GM15510 (cell line): Measurements from ENCODE around the gene PRKAR1B.

Experiments
- POLR2A ChIP-seq: IDR thresholded peaks from 3 replicates; pipeline ENCODE4 v1.6.1; 2011; ENCODE audit warnings: borderline replicate concordance; ENCODE audit not compliant: insufficient read length; ENCODE audit errors: extremely low read depth

Gene PRKAR1B

DNA sequence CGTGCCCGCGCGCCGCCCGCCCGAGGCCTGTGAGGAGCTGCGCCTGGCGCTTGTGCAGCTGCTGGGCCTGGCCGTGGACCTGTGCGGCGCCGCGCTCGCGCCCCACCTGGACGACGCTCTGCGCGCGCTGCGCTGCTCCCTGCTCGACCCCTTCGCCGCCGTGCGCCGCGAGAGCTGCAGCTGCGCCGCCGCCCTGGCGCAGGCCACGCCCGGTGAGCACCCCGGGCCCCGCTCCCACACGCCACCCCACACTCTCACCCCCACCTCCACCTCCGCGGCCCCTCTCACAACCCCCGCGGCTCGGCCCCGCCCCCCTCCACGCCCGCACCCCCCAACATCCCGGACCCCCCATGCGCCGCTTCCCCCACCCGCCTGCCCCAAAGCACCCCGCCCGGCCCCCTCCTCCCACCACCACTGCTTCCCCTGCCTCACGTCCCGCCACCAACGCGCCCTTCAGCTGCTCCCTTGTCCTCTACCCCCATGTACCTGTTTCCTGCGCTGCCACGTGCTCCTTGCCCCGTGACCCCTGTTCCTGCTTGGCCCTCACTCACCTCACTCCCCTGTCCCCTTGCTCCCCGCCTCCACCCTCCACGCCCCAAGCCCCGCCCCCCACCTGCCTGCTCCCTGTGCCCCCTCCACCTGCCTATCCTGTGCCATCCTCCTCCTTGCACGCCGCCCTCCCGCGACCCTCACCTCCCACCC, at the start of gene PRKAR1B:
TSS of gene PRKAR1B (minus strand) at position 178 of the 702 bp plus-strand sequence. CDS start 15,776 bp downstream, outside the sequence.
- TF ChIP-seq POLR2A = peak; percentile 27

DNA sequence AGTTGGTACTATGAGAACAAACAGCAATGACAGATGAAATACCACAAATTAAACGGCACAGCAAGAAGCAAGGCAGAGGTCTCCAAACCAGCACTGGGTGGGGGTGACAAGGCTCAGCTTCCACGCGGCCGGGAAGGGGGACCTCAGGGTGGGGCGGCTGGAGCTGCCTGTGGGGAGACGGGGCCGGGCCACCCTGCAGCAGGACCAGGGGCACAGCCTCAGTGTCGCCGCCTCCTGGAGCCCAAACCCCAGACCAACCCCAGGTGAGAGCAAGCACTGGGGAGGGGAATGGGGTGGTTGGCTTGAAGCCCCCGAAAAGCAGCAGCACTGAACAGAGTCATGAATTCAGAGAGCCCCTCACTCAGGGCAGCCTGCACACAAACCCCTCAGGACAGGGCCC, 49.3 kb upstream of the PRKAR1B start:
- no peak for TF ChIP-seq POLR2A

DNA sequence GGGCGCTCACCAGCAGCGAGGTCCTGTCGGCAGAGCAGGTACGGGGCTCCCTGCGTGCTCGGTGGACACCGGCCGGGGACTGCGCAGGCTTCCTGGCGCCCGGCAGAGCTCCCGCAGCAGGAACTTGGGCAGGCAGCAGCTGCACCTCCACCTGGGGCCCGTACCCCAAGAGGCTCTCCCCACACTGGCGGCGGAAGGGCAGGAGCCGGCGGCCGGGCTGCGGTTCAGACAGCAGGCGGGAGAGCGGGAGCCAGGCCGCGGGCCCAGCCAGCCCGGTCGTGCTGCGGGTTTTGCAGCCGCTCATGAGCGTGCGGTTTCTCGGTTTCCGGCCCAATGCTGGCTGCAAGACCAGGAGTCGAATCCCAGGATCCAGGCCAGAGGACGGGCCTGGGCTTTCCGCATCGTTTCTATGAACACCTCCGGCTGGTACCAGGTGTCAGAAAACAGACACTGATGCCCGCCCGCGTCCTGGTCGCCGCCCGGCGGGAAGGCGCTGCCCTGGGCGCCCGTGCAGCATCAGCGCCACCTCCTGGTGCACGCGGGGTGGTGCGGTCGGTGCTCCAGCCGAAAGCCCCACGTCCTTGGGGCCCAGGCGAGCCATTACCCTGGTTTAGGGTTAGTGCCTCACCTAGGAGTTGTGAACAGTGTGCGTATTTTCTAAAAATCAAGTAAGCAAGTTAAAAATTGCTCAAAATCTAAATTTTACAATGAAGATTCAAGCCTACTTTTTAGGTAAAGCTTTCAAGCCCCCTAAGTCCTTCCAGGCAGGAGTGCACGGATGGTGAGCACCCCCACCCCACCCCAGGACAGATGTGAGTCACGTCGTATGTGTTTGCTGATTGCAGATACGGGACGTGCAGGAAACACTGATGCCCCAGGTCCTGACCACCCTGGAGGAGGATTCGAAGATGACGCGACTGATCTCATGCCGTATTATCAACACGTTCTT, 47.4 kb upstream of the PRKAR1B start:
- TF ChIP-seq POLR2A = no peak

DNA sequence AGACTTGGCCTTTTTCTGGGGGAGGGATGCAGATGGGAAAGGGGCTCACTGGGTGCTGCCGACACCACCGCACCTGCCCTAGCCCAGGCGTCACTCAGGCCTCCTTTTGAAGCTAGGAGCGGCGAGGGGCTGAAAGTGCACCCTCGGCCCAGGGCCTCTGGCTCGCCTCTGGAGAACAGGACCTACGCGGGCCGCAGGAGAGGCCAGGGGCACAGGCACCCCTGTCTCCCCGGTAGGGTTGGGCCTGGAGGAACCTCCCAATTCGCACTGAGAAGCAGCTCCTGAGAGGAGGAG, 46.5 kb upstream of the PRKAR1B start:
- TF ChIP-seq POLR2A = no peak

DNA sequence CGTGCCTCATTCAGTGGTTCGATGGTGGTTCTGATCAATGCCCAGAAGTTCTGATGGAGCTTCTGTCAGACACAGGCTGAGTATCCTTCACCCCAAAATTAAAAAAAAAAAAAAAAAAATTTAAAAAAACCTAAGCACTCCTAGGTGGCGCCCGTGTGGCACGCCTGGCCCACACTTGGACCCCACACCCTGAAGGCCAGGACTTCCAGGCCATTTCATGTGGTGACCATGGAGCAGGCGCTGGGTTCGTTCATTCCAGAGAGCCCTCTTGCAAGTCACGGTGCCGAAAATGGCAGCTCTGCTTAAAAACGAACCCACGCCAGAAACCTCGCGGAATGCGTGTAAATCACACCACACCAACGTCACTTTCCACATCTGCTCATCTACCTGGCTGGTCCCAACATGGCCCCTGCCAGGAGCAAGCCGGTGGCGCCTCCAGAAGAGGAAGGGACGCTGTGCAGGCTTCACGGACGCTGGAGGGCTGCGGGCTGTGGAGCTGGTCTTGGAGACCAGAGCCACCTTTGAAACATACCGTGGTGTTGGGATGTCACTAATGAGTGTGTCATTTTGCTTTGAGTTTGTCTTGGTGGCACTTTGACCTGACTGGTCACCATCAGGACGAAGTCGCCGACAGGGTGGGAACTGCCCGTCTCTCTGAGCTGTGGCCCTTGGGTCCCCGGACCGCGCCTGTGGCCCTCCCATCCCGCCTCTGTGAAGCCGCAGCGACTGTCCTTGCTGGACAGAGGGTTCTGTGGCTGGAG, 46.0 kb upstream of the PRKAR1B start:
- TF ChIP-seq POLR2A = no peak

DNA sequence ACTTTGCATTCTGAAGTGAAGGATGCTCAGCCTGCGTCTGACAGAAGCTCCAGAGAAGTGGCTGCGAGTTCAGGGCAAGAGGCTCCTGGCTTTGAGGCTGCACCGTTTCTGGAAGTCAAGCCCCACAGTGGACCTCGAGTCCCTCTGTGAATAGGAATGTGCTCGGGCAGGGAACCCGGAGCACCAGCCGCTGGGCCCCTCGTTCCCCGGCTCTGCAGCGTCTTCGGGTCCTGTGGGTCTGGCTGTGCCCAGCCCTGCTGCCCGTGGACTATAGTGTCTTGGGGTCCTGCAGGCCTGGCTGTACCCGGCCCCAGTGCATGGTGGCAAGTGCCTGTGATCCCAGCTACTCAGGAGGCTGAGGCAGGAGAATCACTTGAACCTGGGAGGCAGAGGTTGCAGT, 45.3 kb upstream of the PRKAR1B start:
- no peak for TF ChIP-seq POLR2A

DNA sequence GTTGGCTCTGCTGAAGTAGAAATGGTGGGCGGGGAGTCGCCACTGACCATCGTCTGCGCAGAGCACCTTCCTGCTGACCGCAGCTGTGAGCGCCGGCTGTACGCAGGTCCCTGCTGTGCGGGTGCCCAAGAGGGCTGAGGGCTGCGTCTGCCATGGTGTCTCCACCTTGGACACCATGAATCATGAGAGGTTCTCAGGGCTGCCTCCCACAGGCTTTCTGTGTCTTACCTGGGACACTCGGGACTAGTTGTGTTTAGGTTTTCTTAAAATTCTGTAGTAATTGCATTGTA, 44.9 kb upstream of the PRKAR1B start:
- no peak for TF ChIP-seq POLR2A

DNA sequence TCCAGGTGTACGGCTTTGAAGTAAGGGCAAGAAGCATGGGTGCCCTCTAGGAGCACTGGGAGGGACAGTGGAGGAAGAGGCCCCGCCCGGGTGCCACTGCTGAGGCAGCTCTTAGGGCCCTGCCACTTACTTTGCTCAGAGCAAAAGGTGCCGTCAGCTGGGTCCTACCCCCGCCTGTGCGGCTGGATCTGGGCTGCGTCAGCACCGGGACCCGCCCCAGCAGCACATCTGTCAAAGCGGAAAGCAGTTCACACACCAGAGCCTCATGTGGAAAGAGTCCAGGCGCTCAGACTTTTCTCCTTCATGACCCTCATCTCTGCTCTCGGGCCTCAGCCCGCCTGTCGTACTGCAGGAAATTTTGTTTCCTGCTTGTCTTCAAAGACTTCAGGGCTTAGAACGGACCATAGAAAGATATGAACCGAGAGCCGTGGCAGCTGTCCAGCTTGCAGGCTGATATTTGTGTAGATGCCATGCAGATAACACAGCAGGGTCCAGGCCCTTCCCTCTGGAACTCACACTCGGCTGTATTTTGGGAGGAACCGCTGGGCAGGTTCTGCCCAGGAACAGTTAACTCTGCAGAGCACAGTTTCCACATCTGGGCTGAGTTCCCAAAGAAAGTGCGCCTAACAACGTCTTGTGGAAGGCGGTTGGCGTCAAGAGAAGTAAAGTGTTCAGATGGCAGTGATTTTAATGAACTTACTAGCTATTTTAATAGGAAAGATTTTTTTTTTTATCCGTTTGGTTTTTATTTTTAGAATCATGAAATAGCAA, 44.3 kb upstream of the PRKAR1B start:
- no peak for TF ChIP-seq POLR2A

DNA sequence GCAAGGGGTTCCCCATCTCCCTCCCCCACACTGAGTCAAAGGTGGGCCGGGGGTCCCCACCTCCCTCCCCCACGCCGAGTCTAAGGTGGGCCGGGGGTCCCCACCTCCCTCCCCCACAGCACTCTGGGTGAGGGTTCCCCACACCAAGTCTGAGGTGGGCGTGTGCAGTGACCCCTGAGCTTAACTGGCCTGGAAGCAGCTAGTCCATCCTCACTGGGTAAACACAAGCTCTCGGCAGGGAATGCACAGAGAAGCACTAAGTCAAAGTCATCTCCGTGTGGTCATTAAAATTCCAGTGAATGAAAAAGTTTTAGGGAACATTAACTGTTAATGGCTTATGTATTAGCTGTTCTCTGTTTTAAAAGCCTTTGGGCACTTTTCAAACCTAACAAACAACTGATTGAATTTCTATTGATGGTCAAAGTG, 43.7 kb upstream of the PRKAR1B start:
- no peak for TF ChIP-seq POLR2A

DNA sequence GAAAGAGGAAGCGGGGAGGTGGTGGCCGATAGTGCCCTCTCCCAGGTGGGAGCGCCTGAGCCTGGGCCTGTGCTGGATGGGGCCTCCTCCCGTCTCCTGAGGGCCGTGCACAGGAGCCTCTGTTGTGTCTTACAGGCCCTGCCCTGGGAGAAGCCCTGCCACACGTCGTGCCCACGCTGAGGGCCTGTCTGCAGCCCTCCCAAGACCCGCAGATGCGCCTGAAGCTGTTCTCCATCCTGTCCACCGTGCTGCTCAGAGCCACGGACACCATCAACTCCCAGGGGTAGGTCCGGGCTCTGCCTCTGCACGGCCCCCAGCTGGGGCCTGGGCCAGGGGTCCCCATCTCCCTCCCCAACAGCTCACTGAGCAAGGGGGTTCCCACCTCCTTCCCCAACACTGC, 43.3 kb upstream of the PRKAR1B start:
- TF ChIP-seq POLR2A = no peak

DNA sequence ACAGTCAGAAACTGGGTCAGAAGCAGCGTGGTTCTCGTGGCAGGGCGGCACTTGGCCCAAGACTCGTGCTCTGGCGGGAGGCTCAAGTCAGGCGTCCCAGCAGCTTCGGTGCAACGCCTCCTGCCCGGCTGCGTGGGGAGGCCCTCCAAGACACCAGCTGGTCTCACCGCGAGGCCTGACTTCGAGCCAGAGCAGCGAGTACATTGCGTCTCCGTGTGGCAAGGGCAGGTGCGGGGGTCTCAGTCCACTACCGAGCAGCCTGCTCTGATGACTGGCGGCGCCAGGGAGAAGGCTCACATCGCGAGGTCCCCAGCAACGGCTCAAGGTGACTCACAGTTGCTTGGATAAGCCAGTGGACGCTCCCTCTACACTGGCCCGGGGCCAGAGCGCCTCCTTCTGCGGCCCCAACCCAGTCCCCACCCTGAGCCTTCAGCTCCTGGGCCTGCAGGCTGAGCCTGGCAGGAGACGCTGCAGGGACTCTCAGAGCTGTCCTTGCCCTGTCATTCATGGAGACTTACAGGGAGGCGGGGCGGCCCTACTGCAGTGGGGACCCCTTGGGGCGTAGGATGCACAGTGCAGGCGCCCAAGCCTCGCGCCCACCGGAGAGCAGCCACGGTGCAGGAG, 41.9 kb upstream of the PRKAR1B start:
- TF ChIP-seq POLR2A = no peak

DNA sequence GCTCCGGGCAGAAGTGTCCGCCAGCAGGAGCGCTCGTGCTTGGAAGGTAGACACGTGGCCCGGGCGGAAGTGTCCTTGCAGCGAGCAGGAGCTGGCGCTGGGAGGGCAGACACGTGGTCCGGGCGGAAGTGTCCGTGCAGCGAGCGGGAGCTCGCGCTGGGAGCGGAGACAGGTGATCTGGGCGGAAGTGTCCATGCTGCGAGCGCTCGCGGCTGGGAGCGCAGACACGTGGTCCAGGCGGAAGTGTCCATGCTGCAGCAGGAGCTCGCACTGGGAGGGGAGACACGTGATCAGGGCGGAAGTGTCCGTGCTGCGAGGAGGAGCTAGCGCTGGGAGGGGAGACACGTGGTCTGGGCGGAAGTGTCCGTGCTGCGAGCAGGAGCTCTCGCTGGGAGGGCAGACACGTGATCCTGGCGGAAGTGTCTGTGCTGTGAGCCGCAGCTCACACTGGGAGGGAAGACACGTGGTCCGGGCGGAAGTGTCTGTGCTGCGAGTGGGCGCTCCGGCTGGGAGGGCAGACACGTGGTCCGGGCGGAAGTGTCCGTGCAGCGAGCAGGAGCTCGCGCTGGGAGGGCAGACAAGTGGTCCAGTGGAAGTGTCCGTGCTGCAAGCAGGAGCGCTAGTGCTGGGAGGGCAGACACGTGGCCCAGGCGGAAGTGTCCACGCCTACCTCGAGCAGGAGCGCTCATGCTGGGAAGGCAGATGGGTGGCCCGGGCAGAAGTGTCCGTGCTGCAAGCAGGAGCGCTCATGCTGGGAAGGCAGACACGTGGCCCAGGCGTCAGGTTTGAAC, 41.1 kb upstream of the PRKAR1B start:
- no peak for TF ChIP-seq POLR2A

DNA sequence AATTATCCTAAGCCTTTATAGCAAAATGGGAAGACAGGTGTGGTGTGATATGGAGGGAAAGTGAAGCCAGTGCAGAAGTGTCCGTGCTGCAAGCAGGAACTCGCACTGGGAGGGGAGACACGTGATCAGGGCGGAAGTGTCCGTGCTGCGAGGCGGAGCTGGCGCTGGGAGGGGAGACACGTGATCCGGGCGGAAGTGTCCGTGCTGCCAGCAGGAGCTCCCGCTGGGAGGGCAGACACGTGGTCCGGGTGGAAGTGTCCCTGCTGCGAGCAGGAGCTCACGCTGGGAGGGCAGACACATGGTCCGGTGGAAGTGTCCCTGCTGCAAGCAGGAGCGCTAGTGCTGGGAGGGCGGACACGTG, 40.5 kb upstream of the PRKAR1B start:
- TF ChIP-seq POLR2A = no peak
